Aorta (tissue), 5 donors: ENCODE data around the gene HGFAC. TPM values are rescaled to one million over a fixed set of nuclear protein-coding genes. Genes with fewer than 3 reads are reported as not detected.
A peak's percentile ranks its signal among the peaks of the same experiment; 100 is the strongest.

ENCODE experiments used
- ATAC-seq: fragments of 200-7000 bp; cut with Tn5 transposase; one replicate; pipeline ENCODE4 v1.9.1; 2022; ENCODE audit warnings: moderate library complexity; ENCODE audit not compliant: low FRiP score
- DNase-seq, 2 donors: peaks; one replicate each; pipeline ENCODE4 v3.0.0-alpha.2; 2020
- H3K27ac ChIP-seq, 2 donors: one replicate each; pipeline ENCODE4 v1.5.1; 2013; ENCODE audit warnings: low read length in 2 of 2, mild to moderate bottlenecking in 2 of 2, moderate library complexity in 2 of 2, control low read depth in 1 of 2, inconsistent platforms in 1 of 2, low read depth in 1 of 2
- H3K27me3 ChIP-seq, 2 donors: one replicate each; pipeline ENCODE4 v1.6.1; 2013; ENCODE audit warnings: control low read depth in 1 of 2, low read length in 1 of 2, mild to moderate bottlenecking in 1 of 2, moderate library complexity in 1 of 2; ENCODE audit not compliant: insufficient read depth in 2 of 2, control insufficient read depth in 1 of 2
- H3K36me3 ChIP-seq, 2 donors: one replicate each; pipeline ENCODE4 v1.6.1; 2013; ENCODE audit warnings: control low read depth in 1 of 2, low read length in 1 of 2, mild to moderate bottlenecking in 1 of 2; ENCODE audit not compliant: insufficient read depth in 2 of 2, control insufficient read depth in 1 of 2
- H3K4me1 ChIP-seq, 2 donors: one replicate each; pipeline ENCODE4 v1.6.1; 2013; ENCODE audit warnings: low read length in 2 of 2, control low read depth in 1 of 2, mild to moderate bottlenecking in 1 of 2, moderate library complexity in 1 of 2; ENCODE audit not compliant: insufficient read depth in 2 of 2, control insufficient read depth in 1 of 2
- H3K4me3 ChIP-seq, 2 donors: one replicate each; pipeline ENCODE4 v1.5.1; 2013; ENCODE audit warnings: low read length in 2 of 2, control low read depth in 1 of 2, mild to moderate bottlenecking in 1 of 2
- H3K9me3 ChIP-seq: one replicate; pipeline ENCODE4 v1.6.1; 2013; ENCODE audit warnings: mild to moderate bottlenecking, low read length; ENCODE audit not compliant: control insufficient read depth
- WGBS, 2 donors: extraction: QIAGEN DNeasy Blood & Tissue Kit; methylation state at CpG; one replicate each; pipeline ENCODE4 v1.1.7; 2013; 5-methylcytosine and 5-hydroxymethylcytosine counted together
- intact Hi-C, 2 donors: fragments of 100-400 bp; cut with DNase I; formaldehyde crosslinking; loops; one replicate each; pipeline versions ENCODE4 v1.14.2 to v1.15.0; 2022
- polyA plus RNA-seq, 2 donors: library from polyadenylated mRNA; stranded (reverse); fragments of 200-250 nt; gene quantifications; one replicate each; pipeline ENCODE4 v1.2.3, GENCODE V29; 2013
- total RNA-seq, 2 donors: library from RNA; stranded (reverse); fragmentation: NEBNext Ultra II Directional; extraction: Animal tissue kit (Norgen Biotek cat#: 25700); gene quantifications; one replicate each; pipeline ENCODE4 v1.2.1, GENCODE V29; 2021
- donor health status: healthy with polysubstance abuse.
- donor health status: Bipolar disorder and iron deficiency.
- donor health status: DM: no; HTN: no; CAD: no.
- donor health status: DM: no; HTN: no; CAD: no.
- donor health status: DM: yes; HTN: yes; CAD: no.

The HGFAC gene
- total and polyA plus RNA-seq, 4 donors: 0.18 to 2.1 (median 0.99) TPM

DNA sequence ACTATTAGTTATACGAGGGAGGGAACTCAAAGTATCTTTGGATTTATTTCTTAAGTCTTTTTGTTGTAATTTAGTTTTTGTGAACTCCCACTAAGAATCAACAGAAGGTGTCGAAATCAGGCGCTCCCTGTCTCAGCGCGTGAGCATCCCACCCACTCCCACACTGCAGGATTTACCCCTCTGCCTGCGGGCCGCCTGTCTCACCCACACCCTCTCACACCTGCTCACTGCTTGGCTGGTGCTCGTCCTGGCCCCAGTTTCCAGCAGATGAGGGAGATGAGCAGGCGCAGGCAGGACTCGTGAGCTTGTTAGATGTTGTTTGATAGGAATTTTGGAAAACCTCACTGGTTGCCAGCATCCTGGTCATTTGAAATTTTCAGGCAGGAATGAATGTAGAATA is 20.8 kb upstream of the HGFAC start:
- ATAC-seq: no peak
- H3K27me3 ChIP-seq: no peaks in the 10 kb centered on the region
- H3K36me3 ChIP-seq: peaks cover 0 to 1% of the 10 kb centered on the region in 2 donors
- intact Hi-C loops: no loop called here
- no peak overlapping the region for H3K4me3 ChIP-seq
- no peak overlapping the region for H3K27ac ChIP-seq
- no peaks in the 10 kb centered on the region for H3K4me1 ChIP-seq
- H3K9me3 ChIP-seq: no peaks in the 10 kb centered on the region
- DNase-seq: peak; percentile 13 to 42
- WGBS, 2 donors: 90 to 92% methylated on average over 10 of the region's 10 CpGs

DNA sequence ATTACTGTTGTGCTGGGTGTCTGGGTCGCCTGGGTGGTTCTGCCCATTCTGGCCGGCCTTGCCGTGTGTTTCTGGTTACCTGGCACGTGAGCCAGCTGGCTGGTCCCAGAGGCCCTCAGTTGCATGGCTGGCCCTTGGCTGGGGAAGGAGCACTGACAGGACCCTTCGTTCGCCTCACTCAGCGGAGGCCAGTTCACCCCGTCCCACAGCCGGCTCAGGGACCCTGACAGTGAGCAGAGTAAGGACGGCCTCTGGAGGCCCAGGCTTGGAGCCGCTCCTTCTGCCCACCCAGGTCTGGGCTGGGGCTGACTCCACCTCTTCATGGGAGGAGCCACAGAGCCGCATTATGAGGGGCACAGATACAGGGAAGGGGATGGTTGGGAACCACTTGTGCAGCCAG is 20.3 kb upstream of the HGFAC start:
- Histone ChIP-seq H3K4me3 (no peak overlapping the region), H3K27ac (no peak overlapping the region), H3K9me3 (no peaks in the 10 kb centered on the region), H3K4me1 (no peaks in the 10 kb centered on the region), H3K27me3 (no peaks in the 10 kb centered on the region), H3K36me3 (peaks cover 0 to 1% of the 10 kb centered on the region in 2 donors)
- 72 to 75% methylated on average over 12 of the region's 12 CpGs for WGBS, 2 donors
- DNase-seq (peak; percentile 24 to 50), ATAC-seq (no peak)
- intact Hi-C loops: no loop called here

DNA sequence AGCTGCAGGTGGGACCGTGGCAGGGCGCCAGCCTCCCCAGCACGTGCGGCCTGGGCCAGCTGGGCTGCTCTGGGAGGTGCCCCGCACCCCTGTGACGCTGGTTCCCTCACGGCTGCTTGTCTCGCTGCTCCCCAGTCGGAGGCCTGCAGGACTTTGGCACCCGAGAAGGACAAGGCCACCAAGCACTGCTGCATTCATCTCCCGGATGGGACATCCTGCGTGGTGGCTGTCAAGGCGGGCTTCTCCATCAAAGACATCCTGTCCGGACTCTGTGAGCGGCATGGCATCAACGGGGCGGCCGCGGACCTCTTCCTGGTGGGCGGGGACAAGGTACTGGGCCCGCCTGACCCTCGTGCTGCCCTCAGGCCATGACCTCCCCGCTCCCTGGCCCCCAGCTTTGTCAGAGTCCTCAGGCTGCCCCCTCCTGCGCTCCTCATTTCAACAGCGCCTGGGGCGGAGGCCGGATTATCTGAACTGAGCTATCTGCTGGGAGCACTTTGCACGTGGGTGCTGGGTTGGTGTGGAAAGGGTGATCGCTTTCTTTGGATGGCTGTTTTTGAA is 19.4 kb upstream of the HGFAC start:
- peaks cover 0 to 1% of the 10 kb centered on the region in 2 donors for H3K36me3 ChIP-seq
- intact Hi-C loops: no loop called here

DNA sequence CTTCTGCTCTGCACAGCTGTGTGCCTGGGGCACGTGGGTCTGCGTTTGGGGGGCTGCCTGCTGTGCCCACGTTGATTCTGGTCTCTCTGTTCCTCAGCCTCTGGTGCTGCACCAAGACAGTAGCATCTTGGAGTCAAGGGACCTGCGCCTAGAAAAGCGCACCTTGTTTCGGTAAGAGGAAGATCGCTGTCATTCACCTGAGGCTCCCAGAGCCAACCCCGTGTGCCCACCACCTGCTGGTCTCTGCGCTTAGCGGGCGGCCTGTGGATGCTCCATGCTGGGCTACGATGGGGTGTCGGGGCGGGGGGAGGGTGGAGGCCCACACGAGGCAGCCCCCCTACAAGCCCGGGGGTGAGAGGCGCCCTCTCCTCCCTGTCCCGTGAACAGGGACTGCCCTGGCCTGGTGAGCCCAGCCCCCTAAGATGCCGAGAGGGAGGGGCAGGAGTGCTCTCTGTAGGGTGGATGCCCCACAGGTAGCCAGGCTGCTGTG is 18.9 kb upstream of the HGFAC start:
- DNase-seq (peak; percentile 11 to 53), ATAC-seq (no peak)
- H3K9me3 ChIP-seq: no peaks in the 10 kb centered on the region
- H3K4me1 ChIP-seq: no peaks in the 10 kb centered on the region
- H3K4me3 ChIP-seq: no peak overlapping the region
- no peaks in the 10 kb centered on the region for H3K27me3 ChIP-seq
- peaks cover 0 to 1% of the 10 kb centered on the region in 2 donors for H3K36me3 ChIP-seq
- no peak overlapping the region for H3K27ac ChIP-seq
- WGBS, 2 donors: 88 to 92% methylated on average over 18 to 19 of the region's 19 CpGs
- intact Hi-C loops: no loop called here

More for the DNA sequence above, 19.4 kb upstream of the HGFAC start:
- ATAC-seq: no peak
- WGBS, 2 donors: 91 to 92% methylated on average over 28 to 29 of the region's 29 CpGs
- Histone ChIP-seq H3K4me1 (no peaks in the 10 kb centered on the region), H3K9me3 (no peaks in the 10 kb centered on the region), H3K27me3 (no peaks in the 10 kb centered on the region), H3K27ac (no peak overlapping the region), H3K4me3 (no peak overlapping the region)
- DNase-seq: peak; percentile 41 to 70

DNA sequence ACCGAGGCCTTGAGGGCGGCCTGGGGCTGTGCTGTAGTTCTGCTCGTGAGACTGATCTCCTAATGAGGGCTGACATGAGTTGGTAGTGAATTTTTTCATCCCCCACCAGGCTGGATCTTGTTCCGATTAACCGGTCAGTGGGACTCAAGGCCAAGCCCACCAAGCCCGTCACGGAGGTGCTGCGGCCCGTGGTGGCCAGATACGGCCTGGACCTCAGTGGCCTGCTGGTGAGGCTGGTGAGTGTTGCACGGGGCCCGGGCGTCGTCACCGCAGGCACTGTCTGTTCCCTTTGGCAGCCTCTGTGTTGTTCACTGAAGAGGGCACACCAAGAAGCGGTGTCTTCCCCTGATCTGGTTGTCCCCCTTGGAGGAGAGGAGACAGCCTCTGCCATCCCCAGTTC is 18.4 kb upstream of the HGFAC start:
- intact Hi-C loops: no loop called here
- no peak overlapping the region for H3K4me3 ChIP-seq

DNA sequence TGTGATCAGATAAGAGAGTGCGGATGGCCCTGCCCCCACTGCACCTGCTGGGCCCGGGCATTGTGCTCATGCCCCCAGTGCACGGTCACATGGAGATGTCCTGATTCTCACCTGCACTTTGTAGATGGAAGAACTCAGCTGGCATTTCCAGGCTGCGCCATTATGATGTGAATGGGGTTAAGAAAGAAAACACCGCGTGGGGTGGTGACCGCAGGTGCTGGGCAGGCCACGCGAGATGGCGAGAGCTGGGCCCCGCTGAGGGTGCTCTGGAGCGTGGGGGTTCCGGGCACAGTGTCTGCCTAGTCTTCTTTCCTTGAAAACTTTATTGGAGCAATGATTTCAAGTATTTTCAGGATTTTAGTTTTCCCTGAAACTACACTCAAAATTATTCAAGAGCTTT is 17.8 kb upstream of the HGFAC start:
- no peaks in the 10 kb centered on the region for H3K27me3 ChIP-seq
- no peak overlapping the region for H3K27ac ChIP-seq
- H3K36me3 ChIP-seq: peaks cover 0 to 1% of the 10 kb centered on the region in 2 donors
- DNase-seq: no peak
- no peaks in the 10 kb centered on the region for H3K4me1 ChIP-seq
- H3K9me3 ChIP-seq: no peaks in the 10 kb centered on the region
- intact Hi-C loops: no loop called here
- 96 to 97% methylated on average over 13 of the region's 13 CpGs for WGBS, 2 donors
- no peak for ATAC-seq
- H3K4me3 ChIP-seq: no peak overlapping the region

More for the DNA sequence above, 18.4 kb upstream of the HGFAC start:
- WGBS, 2 donors: 95 to 97% methylated on average over 16 of the region's 16 CpGs
- Histone ChIP-seq H3K36me3 (peaks cover 0 to 1% of the 10 kb centered on the region in 2 donors), H3K4me1 (no peaks in the 10 kb centered on the region), H3K9me3 (no peaks in the 10 kb centered on the region), H3K27me3 (no peaks in the 10 kb centered on the region), H3K27ac (no peak overlapping the region)
- no peak for DNase-seq
- ATAC-seq: no peak

DNA sequence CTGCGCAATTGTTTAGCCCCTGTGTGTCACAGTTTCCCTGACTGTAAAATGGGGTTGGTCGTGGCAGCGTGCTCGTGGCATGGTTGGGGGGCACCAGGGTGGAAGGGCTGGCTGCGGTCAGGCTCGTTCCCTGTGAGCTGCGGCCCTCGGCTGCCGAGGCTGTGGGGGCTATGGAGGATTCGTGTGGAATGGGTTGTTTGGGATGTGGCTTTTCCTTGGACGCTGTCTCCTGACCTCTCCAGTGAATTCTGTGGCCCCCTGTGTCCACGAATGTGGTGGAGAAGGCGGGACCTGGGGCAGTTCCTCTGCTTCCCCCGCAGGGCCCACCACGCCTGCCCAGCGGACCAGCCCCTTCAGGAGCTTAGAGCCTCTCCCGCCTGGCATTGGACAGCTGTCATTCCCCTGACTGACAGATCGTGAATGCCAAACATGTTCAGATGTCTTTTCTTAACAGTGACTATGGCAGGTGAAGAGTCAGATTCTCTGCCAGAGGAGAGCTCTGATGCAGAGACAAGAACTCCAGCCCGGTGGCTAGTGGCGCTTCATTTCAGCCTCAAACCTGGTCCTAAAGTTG is 17.2 kb upstream of the HGFAC start:
- DNase-seq (no peak), ATAC-seq (no peak)
- no peaks in the 10 kb centered on the region for H3K9me3 ChIP-seq
- WGBS, 2 donors: 92 to 95% methylated on average over 20 of the region's 20 CpGs
- intact Hi-C loops: no loop called here
- H3K27me3 ChIP-seq: no peaks in the 10 kb centered on the region
- no peak overlapping the region for H3K4me3 ChIP-seq
- no peaks in the 10 kb centered on the region for H3K4me1 ChIP-seq
- no peak overlapping the region for H3K27ac ChIP-seq
- peaks cover 0 to 1% of the 10 kb centered on the region in 2 donors for H3K36me3 ChIP-seq

DNA sequence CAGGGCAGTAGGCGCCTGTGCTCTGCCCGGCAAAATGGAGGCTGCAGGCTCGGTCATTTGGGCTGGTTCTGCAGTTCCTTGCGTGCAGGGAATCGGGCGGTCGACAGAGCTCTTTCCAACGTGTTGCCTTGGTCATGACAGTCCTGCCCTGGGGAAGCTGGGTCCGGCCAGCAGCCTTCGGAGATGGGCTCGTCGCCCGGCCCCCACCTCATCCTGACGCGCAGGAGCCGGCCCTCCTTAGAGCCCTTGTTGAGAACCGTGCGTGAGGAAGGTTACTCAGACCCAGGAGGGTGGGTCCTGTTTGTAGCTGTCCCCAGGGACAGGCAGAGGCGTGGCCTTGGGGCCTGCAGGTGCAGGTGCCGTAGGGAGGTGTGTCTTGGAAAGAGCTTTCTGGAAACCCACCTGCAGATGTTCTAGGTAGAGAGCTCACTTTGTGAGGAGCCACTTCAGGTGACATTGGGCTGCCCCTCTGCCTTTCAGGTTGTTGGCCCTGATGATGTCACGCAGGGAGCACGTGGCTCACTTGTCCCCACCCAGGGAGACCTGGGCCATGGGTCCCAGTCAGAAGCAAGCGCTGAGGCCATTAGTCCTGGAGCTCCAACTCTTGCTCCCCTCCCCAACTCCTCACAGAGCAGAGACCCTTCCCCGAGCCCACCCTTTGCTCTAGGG is 15.2 kb upstream of the HGFAC start:
- intact Hi-C loops: no loop called here
- ATAC-seq: no peak
- Histone ChIP-seq H3K27me3 (no peaks in the 10 kb centered on the region), H3K4me1 (no peaks in the 10 kb centered on the region), H3K9me3 (no peaks in the 10 kb centered on the region), H3K4me3 (no peak overlapping the region), H3K36me3 (peaks cover 0 to 1% of the 10 kb centered on the region in 2 donors), H3K27ac (no peak overlapping the region)
- DNase-seq: no peak
- 90 to 92% methylated on average over 24 of the region's 24 CpGs for WGBS, 2 donors

DNA sequence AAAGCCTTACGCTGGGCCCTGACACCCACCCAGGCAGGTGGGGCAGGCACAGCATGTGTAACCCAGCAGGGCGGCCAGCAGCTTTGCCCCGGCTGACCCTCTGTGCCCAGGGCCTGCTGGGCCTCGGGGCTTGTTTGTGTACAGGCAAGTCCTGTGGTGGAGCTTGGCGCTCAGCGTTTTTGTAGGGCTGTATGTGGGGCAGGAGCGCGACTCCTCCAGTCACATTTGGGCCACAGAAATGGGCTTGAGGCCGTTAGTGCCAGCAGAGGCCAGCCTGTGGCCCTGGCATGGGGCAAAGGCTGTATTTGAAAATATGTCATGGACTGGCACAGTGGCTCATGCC is 14.7 kb upstream of the HGFAC start:
- Histone ChIP-seq H3K4me1 (no peaks in the 10 kb centered on the region), H3K36me3 (peaks cover 0 to 1% of the 10 kb centered on the region in 2 donors), H3K4me3 (no peak overlapping the region), H3K27me3 (no peaks in the 10 kb centered on the region), H3K9me3 (no peaks in the 10 kb centered on the region), H3K27ac (no peak overlapping the region)
- ATAC-seq (no peak), DNase-seq (no peak)
- WGBS, 2 donors: 95 to 97% methylated on average over 9 of the region's 9 CpGs
- intact Hi-C loops: no loop called here
